ENCODE results near the gene ATE1.

DNA sequence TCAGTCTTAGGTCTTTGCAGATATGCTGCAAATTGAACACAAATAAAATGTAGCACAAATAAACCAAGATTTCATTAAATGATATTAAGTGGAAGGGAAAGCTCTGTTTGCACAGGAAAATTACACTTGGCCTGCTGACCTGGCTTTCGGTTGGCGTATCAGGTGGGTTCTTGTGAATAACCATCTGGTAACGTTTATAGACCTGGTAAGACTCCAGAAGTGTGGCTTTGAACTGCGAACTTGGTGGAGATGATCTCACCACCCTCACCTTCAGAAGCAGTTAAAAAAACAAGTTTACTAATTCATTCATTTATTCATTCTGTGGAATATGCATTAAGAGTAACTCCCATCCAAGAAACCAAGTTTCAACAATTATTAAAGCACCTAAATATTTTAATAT, 28.1 kb downstream of the ATE1 start:
- TF ChIP-seq, protein P1, sequence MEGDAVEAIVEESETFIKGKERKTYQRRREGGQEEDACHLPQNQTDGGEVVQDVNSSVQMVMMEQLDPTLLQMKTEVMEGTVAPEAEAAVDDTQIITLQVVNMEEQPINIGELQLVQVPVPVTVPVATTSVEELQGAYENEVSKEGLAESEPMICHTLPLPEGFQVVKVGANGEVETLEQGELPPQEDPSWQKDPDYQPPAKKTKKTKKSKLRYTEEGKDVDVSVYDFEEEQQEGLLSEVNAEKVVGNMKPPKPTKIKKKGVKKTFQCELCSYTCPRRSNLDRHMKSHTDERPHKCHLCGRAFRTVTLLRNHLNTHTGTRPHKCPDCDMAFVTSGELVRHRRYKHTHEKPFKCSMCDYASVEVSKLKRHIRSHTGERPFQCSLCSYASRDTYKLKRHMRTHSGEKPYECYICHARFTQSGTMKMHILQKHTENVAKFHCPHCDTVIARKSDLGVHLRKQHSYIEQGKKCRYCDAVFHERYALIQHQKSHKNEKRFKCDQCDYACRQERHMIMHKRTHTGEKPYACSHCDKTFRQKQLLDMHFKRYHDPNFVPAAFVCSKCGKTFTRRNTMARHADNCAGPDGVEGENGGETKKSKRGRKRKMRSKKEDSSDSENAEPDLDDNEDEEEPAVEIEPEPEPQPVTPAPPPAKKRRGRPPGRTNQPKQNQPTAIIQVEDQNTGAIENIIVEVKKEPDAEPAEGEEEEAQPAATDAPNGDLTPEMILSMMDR (IDR thresholded peaks at IDR 0.05) = no peak
- no peak for TF ChIP-seq POLR2A (IDR thresholded peaks at IDR 0.05)

Data from sigmoid colon (tissue), 3 donors.